Activated naive CD4-positive, alpha-beta T cell treated with Interleukin-2 at 50 U/mL for 16 hours (primary cell): ENCODE results near the gene MCM8.

Experiments used
- DNase-seq: peaks from one replicate; pipeline ENCODE4 v3.0.0-alpha.2; 2020

Gene MCM8

GRCh38 chr20:5949943-5950270 lies 545 bp upstream of the MCM8 start:
- no peak for DNase-seq

GRCh38 chr20:5967469-5967868 lies 17.0 kb downstream of the MCM8 start:
- DNase-seq: no peak

- DNase-seq: no peak
These were observed 18.0 kb downstream of the MCM8 start for GRCh38 chr20:5968462-5968861.

- no peak for DNase-seq
These were observed 19.0 kb downstream of the MCM8 start for GRCh38 chr20:5969348-5969935.

GRCh38 chr20:5969940-5970339 lies 19.5 kb downstream of the MCM8 start:
- DNase-seq: no peak

GRCh38 chr20:5970381-5970780 lies 19.9 kb downstream of the MCM8 start:
- no peak for DNase-seq

GRCh38 chr20:5971203-5971602 lies 20.8 kb downstream of the MCM8 start:
- no peak for DNase-seq

- no peak for DNase-seq
These were observed 22.7 kb downstream of the MCM8 start for GRCh38 chr20:5973172-5973571.

- DNase-seq: no peak
These were observed 23.5 kb downstream of the MCM8 start for GRCh38 chr20:5973971-5974370.

GRCh38 chr20:5974531-5974930 lies 24.1 kb downstream of the MCM8 start:
- DNase-seq: no peak

GRCh38 chr20:5975778-5976177 lies 25.3 kb downstream of the MCM8 start:
- DNase-seq: no peak

- DNase-seq: no peak
These were observed 26.8 kb downstream of the MCM8 start for GRCh38 chr20:5977223-5977622.

- DNase-seq: no peak
These were observed 27.5 kb downstream of the MCM8 start for GRCh38 chr20:5977975-5978374.

- DNase-seq: no peak
These were observed 29.3 kb downstream of the MCM8 start for GRCh38 chr20:5979801-5980200.

- no peak for DNase-seq
These were observed 30.5 kb downstream of the MCM8 start for GRCh38 chr20:5980720-5981538.

- no peak for DNase-seq
These were observed 36.9 kb downstream of the MCM8 start for GRCh38 chr20:5987383-5987782.

- no peak for DNase-seq
These were observed 39.1 kb downstream of the MCM8 start for GRCh38 chr20:5989539-5989938.

- no peak for DNase-seq
These were observed 40.5 kb downstream of the MCM8 start for GRCh38 chr20:5990946-5991345.

- no peak for DNase-seq
These were observed 41.4 kb downstream of the MCM8 start for GRCh38 chr20:5991623-5992441.

GRCh38 chr20:5996765-5997164 lies 46.3 kb downstream of the MCM8 start:
- peak; percentile 28 for DNase-seq

GRCh38 chr20:5999783-6000182 lies 49.3 kb downstream of the MCM8 start:
- no peak for DNase-seq

- DNase-seq: no peak
These were observed 50.4 kb downstream of the MCM8 start for GRCh38 chr20:6000871-6001270.

- no peak for DNase-seq
These were observed 56.1 kb downstream of the MCM8 start for GRCh38 chr20:6006603-6006949.

- no peak for DNase-seq
These were observed 56.7 kb downstream of the MCM8 start for GRCh38 chr20:6007094-6007528.
